DOHH2 (cell line): ENCODE data around the gene SEC22C.

Experiments used
- H3F3A ChIP-seq: fragments of 200-600 bp; sonication (generic), shearing (Covaris generic); 2 replicates; pipeline ENCODE4 v1.6.0; 2016; ENCODE audit warnings: antibody characterized with exemption, mild to moderate bottlenecking; ENCODE audit not compliant: control insufficient read depth, insufficient read depth
- H3K27ac ChIP-seq: fragments of 200-600 bp; sonication (generic); 2 replicates; pipeline ENCODE4 v1.5.1; 2014; ENCODE audit warnings: low read depth, mild to moderate bottlenecking, low read length, moderate library complexity
- H3K27me3 ChIP-seq: fragments of 200-600 bp; sonication (generic); 2 replicates; pipeline ENCODE4 v1.6.1; 2014; ENCODE audit warnings: mild to moderate bottlenecking, low read length, mixed read lengths; ENCODE audit not compliant: control insufficient read depth
- H3K36me3 ChIP-seq: fragments of 200-600 bp; sonication (generic); 2 replicates; pipeline ENCODE4 v1.6.1; 2014; ENCODE audit warnings: mild to moderate bottlenecking, low read length, moderate library complexity, mixed read lengths; ENCODE audit not compliant: control insufficient read depth
- H3K4me1 ChIP-seq: fragments of 200-600 bp; sonication (generic); 2 replicates; pipeline ENCODE4 v1.6.1; 2014; ENCODE audit warnings: mild to moderate bottlenecking, low read length, mixed read lengths; ENCODE audit not compliant: control insufficient read depth
- H3K4me2 ChIP-seq: fragments of 200-600 bp; sonication (generic); 2 replicates; pipeline ENCODE4 v1.6.0; 2014; ENCODE audit warnings: mild to moderate bottlenecking, low read length, moderate library complexity
- H3K4me3 ChIP-seq: fragments of 200-600 bp; sonication (generic); 2 replicates; pipeline ENCODE4 v1.5.1; 2014; ENCODE audit warnings: mild to moderate bottlenecking, low read length, mixed read lengths
- H3K79me2 ChIP-seq: fragments of 200-600 bp; sonication (generic); 2 replicates; pipeline ENCODE4 v1.6.1; 2014; ENCODE audit warnings: mild to moderate bottlenecking, low read length, mixed read lengths; ENCODE audit not compliant: control insufficient read depth
- H3K9me2 ChIP-seq: fragments of 200-600 bp; sonication (generic); replicated peaks from 2 replicates; pipeline ENCODE4 v1.6.1; 2014; ENCODE audit warnings: mild to moderate bottlenecking, low read length, mixed read lengths; ENCODE audit not compliant: control insufficient read depth
- H3K9me3 ChIP-seq: fragments of 200-600 bp; sonication (generic); 2 replicates; pipeline ENCODE4 v1.6.1; 2014; ENCODE audit warnings: antibody characterized with exemption, low read length, mixed read lengths; ENCODE audit not compliant: control insufficient read depth, insufficient read depth
- H4K20me1 ChIP-seq: fragments of 200-600 bp; sonication (generic); 2 replicates; pipeline ENCODE4 v1.6.0; 2014; ENCODE audit warnings: low read depth, mild to moderate bottlenecking, antibody characterized with exemption, low read length, moderate library complexity; ENCODE audit not compliant: control insufficient read depth, insufficient read depth
- EZH2phosphoT487 ChIP-seq: fragments of 200-600 bp; sonication (generic); IDR thresholded peaks from 2 replicates; pipeline ENCODE4 v1.6.1; 2017; ENCODE audit warnings: borderline replicate concordance, mild to moderate bottlenecking, antibody characterized with exemption, low read length, moderate library complexity, mixed read lengths
- TF ChIP-seq, protein P1 (sequence below): fragments of 200-600 bp; sonication (generic); IDR thresholded peaks from one replicate; pipeline ENCODE4 v1.5.1; 2014; ENCODE audit warnings: antibody characterized with exemption, mild to moderate bottlenecking, low read depth, low read length; ENCODE audit not compliant: poor library complexity, severe bottlenecking

Gene SEC22C

DNA sequence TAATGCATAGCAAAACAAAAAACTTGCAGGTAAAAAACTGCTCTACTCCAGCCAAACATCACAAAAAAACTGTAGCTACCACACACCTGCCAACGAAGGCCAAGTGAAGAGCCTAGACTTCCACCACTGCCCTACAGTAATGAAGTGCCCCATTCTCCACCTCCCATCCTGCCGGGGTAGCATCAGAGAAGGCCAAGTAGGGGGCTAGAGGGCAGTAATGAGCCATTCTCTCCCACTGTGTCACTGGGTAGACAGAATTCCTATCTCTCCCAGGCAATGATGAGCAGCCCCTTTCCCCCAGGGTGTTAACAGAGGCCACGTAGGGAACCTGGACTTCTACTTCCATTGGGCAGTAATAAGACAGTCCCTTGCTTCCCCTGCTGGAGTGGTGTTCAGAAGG, 9.5 kb downstream of the SEC22C start:
- H3K4me3 ChIP-seq: no peak overlapping the region
- TF ChIP-seq, protein P1, sequence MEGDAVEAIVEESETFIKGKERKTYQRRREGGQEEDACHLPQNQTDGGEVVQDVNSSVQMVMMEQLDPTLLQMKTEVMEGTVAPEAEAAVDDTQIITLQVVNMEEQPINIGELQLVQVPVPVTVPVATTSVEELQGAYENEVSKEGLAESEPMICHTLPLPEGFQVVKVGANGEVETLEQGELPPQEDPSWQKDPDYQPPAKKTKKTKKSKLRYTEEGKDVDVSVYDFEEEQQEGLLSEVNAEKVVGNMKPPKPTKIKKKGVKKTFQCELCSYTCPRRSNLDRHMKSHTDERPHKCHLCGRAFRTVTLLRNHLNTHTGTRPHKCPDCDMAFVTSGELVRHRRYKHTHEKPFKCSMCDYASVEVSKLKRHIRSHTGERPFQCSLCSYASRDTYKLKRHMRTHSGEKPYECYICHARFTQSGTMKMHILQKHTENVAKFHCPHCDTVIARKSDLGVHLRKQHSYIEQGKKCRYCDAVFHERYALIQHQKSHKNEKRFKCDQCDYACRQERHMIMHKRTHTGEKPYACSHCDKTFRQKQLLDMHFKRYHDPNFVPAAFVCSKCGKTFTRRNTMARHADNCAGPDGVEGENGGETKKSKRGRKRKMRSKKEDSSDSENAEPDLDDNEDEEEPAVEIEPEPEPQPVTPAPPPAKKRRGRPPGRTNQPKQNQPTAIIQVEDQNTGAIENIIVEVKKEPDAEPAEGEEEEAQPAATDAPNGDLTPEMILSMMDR: peak; percentile 74
- TF ChIP-seq EZH2phosphoT487: no peak
- H3K27me3 ChIP-seq: no peaks in the 10 kb centered on the region
- H3K9me3 ChIP-seq: peaks cover 9% of the 10 kb centered on the region
- no peak overlapping the region for H3K4me2 ChIP-seq
- no peaks in the 10 kb centered on the region for H3K4me1 ChIP-seq
- no peak overlapping the region for H3K27ac ChIP-seq
- no peaks in the 10 kb centered on the region for H3F3A ChIP-seq
- H4K20me1 ChIP-seq: 0 out of 2 replicates have a peak, but pooled peaks cover 2% of the 10 kb centered on the region
- H3K36me3 ChIP-seq: peaks cover 61% of the 10 kb centered on the region
- H3K79me2 ChIP-seq: peaks cover 66% of the 10 kb centered on the region
- no peaks in the 10 kb centered on the region for H3K9me2 ChIP-seq

DNA sequence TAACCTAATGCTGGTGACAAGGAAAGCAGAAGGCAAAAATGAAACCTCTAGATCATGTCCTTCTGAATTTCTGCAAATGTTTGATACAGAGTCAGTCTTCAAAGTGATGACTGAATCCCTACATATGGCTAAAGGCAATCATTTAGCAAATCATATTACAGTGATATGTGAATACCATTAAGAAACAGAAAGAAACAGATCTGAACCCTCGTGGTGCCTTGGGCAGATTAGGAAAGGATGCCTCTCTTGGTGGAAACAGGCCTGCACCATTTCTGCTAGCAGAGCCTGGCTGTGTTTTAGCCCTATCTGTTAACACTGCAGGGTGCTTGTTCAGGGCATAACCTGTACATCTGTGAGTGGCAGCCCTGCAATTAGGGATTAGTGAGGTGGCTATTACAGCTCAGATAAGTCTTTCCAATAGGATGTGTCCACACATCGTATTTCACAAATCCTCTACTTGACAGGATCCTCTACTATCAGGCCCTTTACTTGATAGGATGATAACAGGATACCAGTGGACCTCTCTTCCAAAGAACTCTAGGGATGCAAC, 12.1 kb downstream of the SEC22C start:
- H3K9me3 ChIP-seq: 0 out of 2 replicates have a peak, but pooled peaks cover under 1% of the 10 kb centered on the region
- no peak for TF ChIP-seq EZH2phosphoT487
- TF ChIP-seq, protein P1: no peak
- no peaks in the 10 kb centered on the region for H3F3A ChIP-seq
- H3K4me2 ChIP-seq: no peak overlapping the region
- H3K4me1 ChIP-seq: no peaks in the 10 kb centered on the region
- 0 out of 2 replicates have a peak, but pooled peaks cover 2% of the 10 kb centered on the region for H4K20me1 ChIP-seq
- H3K27ac ChIP-seq: no peak overlapping the region
- H3K36me3 ChIP-seq: peaks cover 59% of the 10 kb centered on the region
- peaks cover 44% of the 10 kb centered on the region for H3K79me2 ChIP-seq
- no peaks in the 10 kb centered on the region for H3K9me2 ChIP-seq
- H3K4me3 ChIP-seq: no peak overlapping the region
- no peaks in the 10 kb centered on the region for H3K27me3 ChIP-seq

DNA sequence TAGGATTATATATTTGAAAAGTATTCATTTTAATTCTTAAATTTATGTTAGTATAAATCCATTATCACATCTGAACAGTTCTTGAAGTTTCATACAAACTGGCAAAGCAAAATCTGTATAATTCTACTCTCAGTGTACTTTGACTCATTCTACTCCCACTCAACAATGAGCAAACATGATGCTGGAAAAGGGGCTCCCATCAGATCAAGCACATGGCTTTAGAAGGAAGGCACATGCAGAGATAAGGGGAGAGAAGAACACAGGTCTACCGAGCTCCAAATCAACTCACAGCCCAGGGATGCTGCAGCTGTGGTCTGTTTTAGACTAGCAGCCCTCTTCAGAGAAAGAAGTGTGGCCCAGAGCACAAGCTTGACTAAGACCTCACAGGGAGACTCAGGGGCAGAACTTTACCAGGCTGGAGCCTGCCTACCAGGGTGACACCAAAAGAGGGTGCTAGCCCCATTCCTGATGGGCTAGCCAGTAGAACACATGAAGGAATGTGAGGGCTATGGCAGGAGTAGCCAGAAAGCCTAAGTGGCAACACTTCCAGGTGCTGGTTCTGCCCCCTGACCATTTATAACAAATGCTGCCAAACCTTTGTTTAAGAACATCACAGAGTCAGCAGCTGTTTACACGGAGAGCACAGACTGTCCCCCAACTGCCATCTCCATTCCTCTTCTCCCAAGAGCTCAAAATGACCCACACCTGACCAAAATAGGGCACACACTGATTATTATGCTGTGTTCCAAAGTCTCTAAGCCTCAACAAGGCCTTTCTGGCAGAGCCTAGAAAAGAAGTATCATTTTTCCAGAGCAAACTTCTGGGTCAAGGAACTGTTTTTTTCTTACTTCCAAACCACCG, 19.5 kb downstream of the SEC22C start:
- Histone ChIP-seq H4K20me1 (no peaks in the 10 kb centered on the region), H3K27ac (no peak overlapping the region), H3K4me2 (no peak overlapping the region), H3K4me3 (no peak overlapping the region), H3K79me2 (no peaks in the 10 kb centered on the region), H3K9me2 (no peaks in the 10 kb centered on the region), H3K9me3 (no peaks in the 10 kb centered on the region), H3K4me1 (no peaks in the 10 kb centered on the region), H3K36me3 (peaks cover 82% of the 10 kb centered on the region), H3K27me3 (no peaks in the 10 kb centered on the region), H3F3A (no peaks in the 10 kb centered on the region)
- TF ChIP-seq, protein P1: no peak
- no peak for TF ChIP-seq EZH2phosphoT487
